ENCODE data around the gene SUSD1.

Gene SUSD1

DNA sequence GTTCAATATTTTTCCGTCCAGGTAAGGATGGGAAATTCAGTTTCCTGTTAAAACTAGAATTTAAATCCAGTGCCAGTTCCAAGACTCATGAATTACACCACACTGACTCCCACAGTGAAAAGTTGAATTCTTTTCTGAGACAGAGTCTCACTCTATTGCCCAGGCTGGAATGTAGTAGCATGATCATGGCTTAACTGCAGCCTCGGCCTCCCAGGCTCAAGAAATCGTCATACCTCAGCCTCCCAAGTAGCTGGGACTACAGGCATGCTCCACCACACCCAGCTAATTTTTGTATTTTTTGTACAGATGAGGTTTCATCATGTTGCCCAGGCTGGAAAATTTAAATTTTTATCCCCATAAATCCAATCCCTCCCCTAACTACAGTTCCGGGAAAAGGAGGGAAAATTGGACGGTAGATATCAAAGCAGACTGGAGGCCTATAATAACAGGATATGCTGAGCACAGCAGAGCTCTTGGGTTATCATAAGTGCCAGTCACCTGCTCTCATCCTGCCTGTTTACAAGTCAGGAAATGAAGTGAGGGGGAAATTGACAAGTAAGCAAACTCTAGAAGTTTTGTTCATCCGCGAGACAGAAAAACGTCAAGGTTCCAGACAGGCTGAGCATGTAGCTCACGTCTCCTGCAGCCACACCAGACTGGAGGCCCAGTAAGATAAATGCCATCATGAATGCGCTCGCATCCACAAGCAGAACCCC, 172.8 kb downstream of the SUSD1 start:
- Mint-ChIP-seq H3K36me3 (ENCODE audit: low read depth) (no peaks in the 10 kb centered on the region), H3K4me3 (no peak overlapping the region), H3K9me3 (no peaks in the 10 kb centered on the region), H3K27me3 (peaks cover 4% of the 10 kb centered on the region), H3K4me1 (ENCODE audit: low read depth) (peaks cover 42% of the 10 kb centered on the region), H3K27ac (no peak overlapping the region)
- intact Hi-C loops (cut with micrococcal nuclease): no loop called here

DNA sequence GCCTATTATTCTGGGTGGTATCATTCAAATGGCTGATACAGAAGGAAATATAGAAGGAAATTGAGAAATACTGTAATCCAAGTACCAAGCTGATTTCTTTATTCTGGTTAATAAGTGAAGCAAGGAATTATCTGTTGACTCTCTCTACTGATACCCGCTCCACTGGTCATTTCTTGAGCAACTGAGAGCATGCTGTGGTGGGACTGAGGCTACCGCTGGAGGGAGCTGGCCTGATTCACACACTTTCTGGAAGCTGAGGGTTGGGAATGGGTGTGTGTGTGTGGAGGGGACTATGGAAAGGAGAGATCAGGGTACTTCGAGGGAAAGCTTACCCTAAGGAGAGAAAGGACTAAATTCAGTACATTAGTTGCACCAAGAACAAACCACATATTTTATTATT, 174.4 kb downstream of the SUSD1 start:
- intact Hi-C loops (cut with micrococcal nuclease): no loop called here
- H3K4me3 Mint-ChIP-seq: no peak overlapping the region
- H3K27me3 Mint-ChIP-seq: peaks cover 4% of the 10 kb centered on the region
- H3K27ac Mint-ChIP-seq: no peak overlapping the region
- H3K36me3 Mint-ChIP-seq (ENCODE audit: low read depth): no peaks in the 10 kb centered on the region
- H3K4me1 Mint-ChIP-seq (ENCODE audit: low read depth): peaks cover 29% of the 10 kb centered on the region
- H3K9me3 Mint-ChIP-seq: no peaks in the 10 kb centered on the region

GRCh38 chr9:111999319-111999718, 175.8 kb downstream of the SUSD1 start:
- no peaks in the 10 kb centered on the region for H3K9me3 Mint-ChIP-seq
- H3K27me3 Mint-ChIP-seq: peaks cover 2% of the 10 kb centered on the region
- no peaks in the 10 kb centered on the region for H3K36me3 Mint-ChIP-seq (ENCODE audit: low read depth)
- no peak overlapping the region for H3K4me3 Mint-ChIP-seq
- intact Hi-C loops (cut with micrococcal nuclease): no loop called here
- peaks cover 25% of the 10 kb centered on the region for H3K4me1 Mint-ChIP-seq (ENCODE audit: low read depth)
- H3K27ac Mint-ChIP-seq: no peak overlapping the region

DNA sequence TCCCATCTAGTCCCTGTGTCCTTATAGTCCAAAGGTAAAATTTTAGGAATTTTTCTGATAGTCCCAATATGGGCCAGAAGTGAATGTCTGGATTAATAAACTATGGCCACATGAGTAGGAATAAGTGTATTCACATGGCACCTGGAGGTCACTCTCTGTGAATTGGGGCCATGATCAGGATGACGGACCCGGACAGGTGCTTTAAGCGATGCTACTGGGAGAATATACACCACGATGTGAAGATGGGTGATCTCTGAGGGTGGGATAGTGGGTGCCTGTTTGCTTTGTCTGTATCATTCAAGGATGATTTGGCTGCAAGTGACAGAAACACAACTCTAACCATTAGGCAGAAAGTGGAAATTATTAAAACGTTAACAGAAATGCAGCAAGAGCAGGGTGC, 177.3 kb downstream of the SUSD1 start:
- Mint-ChIP-seq H3K9me3 (no peaks in the 10 kb centered on the region), H3K27ac (no peak overlapping the region), H3K36me3 (ENCODE audit: low read depth) (no peaks in the 10 kb centered on the region), H3K27me3 (no peaks in the 10 kb centered on the region), H3K4me1 (ENCODE audit: low read depth) (peaks cover 25% of the 10 kb centered on the region), H3K4me3 (no peak overlapping the region)
- intact Hi-C loops (cut with micrococcal nuclease): no loop called here

DNA sequence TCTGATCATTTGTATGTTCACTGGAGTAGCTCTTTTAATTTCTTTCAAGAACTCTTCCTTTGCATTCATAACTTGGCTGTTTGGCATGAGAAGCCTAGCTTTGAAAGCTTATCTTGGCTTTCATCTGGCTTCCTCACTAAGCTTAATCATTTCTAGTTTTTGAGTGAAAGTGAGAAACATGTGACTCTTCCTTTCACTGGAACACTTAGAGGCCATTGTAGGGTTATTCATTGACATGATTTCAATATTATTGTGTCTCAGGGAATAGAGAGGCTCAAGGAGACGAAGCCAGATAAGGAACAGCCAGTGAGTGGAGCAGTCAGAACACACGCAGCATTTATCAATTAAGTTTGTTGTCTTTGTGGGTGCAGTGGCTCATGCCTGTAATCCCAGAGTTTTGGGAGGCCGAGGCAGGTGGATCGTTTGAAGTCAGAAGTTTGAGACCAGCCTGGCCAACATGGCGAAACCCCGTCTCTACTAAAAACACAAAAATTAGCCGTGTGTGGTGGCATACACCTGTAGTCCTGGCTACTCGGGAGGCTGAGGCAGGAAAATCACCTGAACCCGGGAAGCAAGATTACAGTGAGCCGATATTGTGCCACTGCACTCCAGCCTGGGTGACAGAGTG, 180.2 kb downstream of the SUSD1 start:
- no peak overlapping the region for H3K27ac Mint-ChIP-seq
- H3K36me3 Mint-ChIP-seq (ENCODE audit: low read depth): no peaks in the 10 kb centered on the region
- intact Hi-C loops (cut with micrococcal nuclease): no loop called here
- H3K4me1 Mint-ChIP-seq (ENCODE audit: low read depth): peaks cover 17% of the 10 kb centered on the region
- H3K9me3 Mint-ChIP-seq: no peaks in the 10 kb centered on the region
- no peak overlapping the region for H3K4me3 Mint-ChIP-seq
- H3K27me3 Mint-ChIP-seq: no peaks in the 10 kb centered on the region

DNA sequence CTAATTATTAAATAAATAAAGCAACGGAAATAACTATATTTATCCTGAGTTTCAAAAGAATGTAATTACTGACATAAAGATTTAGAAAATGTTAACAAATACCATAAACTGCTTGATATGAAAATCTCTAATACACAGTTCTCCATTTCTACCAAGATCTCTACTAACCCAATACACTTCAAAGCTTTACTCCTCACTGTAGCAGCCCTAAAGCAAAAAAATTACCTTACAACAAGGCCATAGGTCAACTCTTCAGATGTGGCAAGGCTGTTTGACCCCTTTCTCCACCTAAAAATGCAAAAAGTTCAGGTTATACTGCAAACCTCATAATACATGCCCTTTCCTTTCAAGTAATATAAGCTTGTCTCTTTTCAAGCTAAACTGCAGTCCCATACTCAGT, 181.8 kb downstream of the SUSD1 start:
- no peaks in the 10 kb centered on the region for H3K36me3 Mint-ChIP-seq (ENCODE audit: low read depth)
- H3K4me3 Mint-ChIP-seq: no peak overlapping the region
- no peaks in the 10 kb centered on the region for H3K27me3 Mint-ChIP-seq
- intact Hi-C loops (cut with micrococcal nuclease): no loop called here
- H3K4me1 Mint-ChIP-seq (ENCODE audit: low read depth): peaks cover 16% of the 10 kb centered on the region
- H3K27ac Mint-ChIP-seq: no peak overlapping the region
- no peaks in the 10 kb centered on the region for H3K9me3 Mint-ChIP-seq

DNA sequence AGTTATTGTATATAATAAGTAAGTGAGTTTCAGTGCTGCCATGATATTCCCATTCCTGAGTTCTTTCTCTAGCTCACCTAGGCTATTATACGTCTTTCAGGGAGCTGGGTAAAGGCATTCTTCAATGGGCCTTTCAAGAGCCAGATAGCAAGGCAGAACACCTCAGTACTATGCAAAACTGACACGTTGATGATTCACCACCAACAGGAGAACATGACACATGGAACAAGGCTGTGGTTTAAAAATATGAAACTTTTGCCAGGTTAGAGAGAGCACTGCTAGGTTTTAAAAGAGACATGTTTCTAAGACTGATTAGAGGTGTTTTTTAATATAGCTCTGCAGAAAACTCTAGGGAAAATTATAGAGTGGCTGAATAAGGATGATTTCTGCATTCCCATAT, 182.6 kb downstream of the SUSD1 start:
- no peaks in the 10 kb centered on the region for H3K9me3 Mint-ChIP-seq
- H3K36me3 Mint-ChIP-seq (ENCODE audit: low read depth): no peaks in the 10 kb centered on the region
- no peaks in the 10 kb centered on the region for H3K27me3 Mint-ChIP-seq
- no peak overlapping the region for H3K27ac Mint-ChIP-seq
- H3K4me3 Mint-ChIP-seq: no peak overlapping the region
- H3K4me1 Mint-ChIP-seq (ENCODE audit: low read depth): peaks cover 9% of the 10 kb centered on the region
- intact Hi-C loops (cut with micrococcal nuclease): no loop called here

DNA sequence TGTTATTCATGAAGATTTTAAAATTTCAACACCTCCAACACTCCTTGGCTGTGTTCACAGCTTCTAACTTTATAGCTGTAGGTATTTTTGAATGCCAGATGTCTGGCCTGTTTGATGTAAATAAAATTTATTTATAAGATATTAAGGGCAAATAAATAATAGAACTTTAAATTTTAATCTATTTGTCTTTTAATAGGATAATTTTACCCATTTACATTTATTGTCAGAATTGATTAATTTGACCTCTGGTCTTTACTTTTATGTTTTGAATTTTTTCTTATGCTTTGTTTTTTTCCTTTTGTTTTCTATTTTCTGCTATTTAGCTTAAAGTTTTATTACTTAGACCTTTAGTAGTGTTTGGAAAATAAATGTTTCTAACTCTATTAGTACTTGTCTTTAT, 183.9 kb downstream of the SUSD1 start:
- H3K4me1 Mint-ChIP-seq (ENCODE audit: low read depth): peaks cover 10% of the 10 kb centered on the region
- H3K27me3 Mint-ChIP-seq: no peaks in the 10 kb centered on the region
- no peak overlapping the region for H3K27ac Mint-ChIP-seq
- intact Hi-C loops (cut with micrococcal nuclease): no loop called here
- no peaks in the 10 kb centered on the region for H3K9me3 Mint-ChIP-seq
- no peaks in the 10 kb centered on the region for H3K36me3 Mint-ChIP-seq (ENCODE audit: low read depth)
- no peak overlapping the region for H3K4me3 Mint-ChIP-seq
